ENCODE results near the gene GALNT14.

The GALNT14 gene

GRCh38 chr2:30986231-30986580, 152.0 kb downstream of the GALNT14 start:
- ATAC-seq: no peak
- TF ChIP-seq TOX (CRISPR knock-in tag; IDR thresholded peaks at IDR 0.05; ENCODE audit: borderline replicate concordance): no peak
- TF ChIP-seq ZNF8 (CRISPR knock-in tag; IDR thresholded peaks at IDR 0.05): no peak
- TF ChIP-seq ZNF70 (CRISPR knock-in tag; IDR thresholded peaks at IDR 0.05): no peak

GRCh38 chr2:30985493-30986230, 152.6 kb downstream of the GALNT14 start:
- peak; percentile 53; the same call in 1 of the 3 replicates for ATAC-seq
- TF ChIP-seq TOX (CRISPR knock-in tag; IDR thresholded peaks at IDR 0.05; ENCODE audit: borderline replicate concordance) (no peak), TSHZ2 (CRISPR knock-in tag; IDR thresholded peaks at IDR 0.05) (peak; percentile 65; the same call in 1 of the 2 replicates), TCF4 (CRISPR knock-in tag; IDR thresholded peaks at IDR 0.05; ENCODE audit: borderline replicate concordance) (peak; percentile 44; the same call in 1 of the 2 replicates)

GRCh38 chr2:30984148-30984547, 154.1 kb downstream of the GALNT14 start:
- TF ChIP-seq CSDC2 (CRISPR knock-in tag; IDR thresholded peaks at IDR 0.05) (no peak), GLIS3 (CRISPR knock-in tag; IDR thresholded peaks at IDR 0.05) (no peak), BACH2 (CRISPR knock-in tag; IDR thresholded peaks at IDR 0.05; ENCODE audit: borderline replicate concordance) (no peak), ESRRG (CRISPR knock-in tag; IDR thresholded peaks at IDR 0.05) (no peak), CSRNP3 (CRISPR knock-in tag; IDR thresholded peaks at IDR 0.05) (no peak), CREB5 (CRISPR knock-in tag; IDR thresholded peaks at IDR 0.05; ENCODE audit: low read depth) (no peak), SNAI2 (CRISPR knock-in tag; IDR thresholded peaks at IDR 0.05) (no peak), TOX (CRISPR knock-in tag; IDR thresholded peaks at IDR 0.05; ENCODE audit: borderline replicate concordance) (no peak), ISL1 (CRISPR knock-in tag; IDR thresholded peaks at IDR 0.05) (no peak), ZC3H10 (CRISPR knock-in tag; IDR thresholded peaks at IDR 0.05) (no peak), ZFP30 (CRISPR knock-in tag; IDR thresholded peaks at IDR 0.05) (no peak), TSHZ2 (CRISPR knock-in tag; IDR thresholded peaks at IDR 0.05) (no peak), ZNF8 (CRISPR knock-in tag; IDR thresholded peaks at IDR 0.05) (no peak), TCF4 (CRISPR knock-in tag; IDR thresholded peaks at IDR 0.05; ENCODE audit: borderline replicate concordance) (no peak), OSR1 (CRISPR knock-in tag; IDR thresholded peaks at IDR 0.05) (no peak), ZNF565 (CRISPR knock-in tag; conservative IDR thresholded peaks at IDR 0.05; ENCODE audit: low read depth) (no peak), ZFP3 (CRISPR knock-in tag; IDR thresholded peaks at IDR 0.05) (no peak), ZNF70 (CRISPR knock-in tag; IDR thresholded peaks at IDR 0.05) (no peak)
- TF ChIP-seq, protein P1, sequence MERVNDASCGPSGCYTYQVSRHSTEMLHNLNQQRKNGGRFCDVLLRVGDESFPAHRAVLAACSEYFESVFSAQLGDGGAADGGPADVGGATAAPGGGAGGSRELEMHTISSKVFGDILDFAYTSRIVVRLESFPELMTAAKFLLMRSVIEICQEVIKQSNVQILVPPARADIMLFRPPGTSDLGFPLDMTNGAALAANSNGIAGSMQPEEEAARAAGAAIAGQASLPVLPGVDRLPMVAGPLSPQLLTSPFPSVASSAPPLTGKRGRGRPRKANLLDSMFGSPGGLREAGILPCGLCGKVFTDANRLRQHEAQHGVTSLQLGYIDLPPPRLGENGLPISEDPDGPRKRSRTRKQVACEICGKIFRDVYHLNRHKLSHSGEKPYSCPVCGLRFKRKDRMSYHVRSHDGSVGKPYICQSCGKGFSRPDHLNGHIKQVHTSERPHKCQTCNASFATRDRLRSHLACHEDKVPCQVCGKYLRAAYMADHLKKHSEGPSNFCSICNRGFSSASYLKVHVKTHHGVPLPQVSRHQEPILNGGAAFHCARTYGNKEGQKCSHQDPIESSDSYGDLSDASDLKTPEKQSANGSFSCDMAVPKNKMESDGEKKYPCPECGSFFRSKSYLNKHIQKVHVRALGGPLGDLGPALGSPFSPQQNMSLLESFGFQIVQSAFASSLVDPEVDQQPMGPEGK (CRISPR knock-in tag; IDR thresholded peaks at IDR 0.05; ENCODE audit: borderline replicate concordance): no peak
- TF ChIP-seq, protein P2, sequence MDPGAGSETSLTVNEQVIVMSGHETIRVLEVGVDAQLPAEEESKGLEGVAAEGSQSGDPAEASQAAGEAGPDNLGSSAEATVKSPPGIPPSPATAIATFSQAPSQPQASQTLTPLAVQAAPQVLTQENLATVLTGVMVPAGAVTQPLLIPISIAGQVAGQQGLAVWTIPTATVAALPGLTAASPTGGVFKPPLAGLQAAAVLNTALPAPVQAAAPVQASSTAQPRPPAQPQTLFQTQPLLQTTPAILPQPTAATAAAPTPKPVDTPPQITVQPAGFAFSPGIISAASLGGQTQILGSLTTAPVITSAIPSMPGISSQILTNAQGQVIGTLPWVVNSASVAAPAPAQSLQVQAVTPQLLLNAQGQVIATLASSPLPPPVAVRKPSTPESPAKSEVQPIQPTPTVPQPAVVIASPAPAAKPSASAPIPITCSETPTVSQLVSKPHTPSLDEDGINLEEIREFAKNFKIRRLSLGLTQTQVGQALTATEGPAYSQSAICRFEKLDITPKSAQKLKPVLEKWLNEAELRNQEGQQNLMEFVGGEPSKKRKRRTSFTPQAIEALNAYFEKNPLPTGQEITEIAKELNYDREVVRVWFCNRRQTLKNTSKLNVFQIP (CRISPR knock-in tag; IDR thresholded peaks at IDR 0.05; ENCODE audit: borderline replicate concordance, low read depth): no peak
- no peak for ATAC-seq
